ENCODE results near the gene MARCHF10. TPM values are rescaled to one million over a fixed set of nuclear protein-coding genes. Genes with fewer than 3 reads are reported as not detected.

Gene MARCHF10
- total RNA-seq, 2 experiments from 2014 or later, result not detected

GRCh38 chr17:62681939-62682381 lies 126.2 kb downstream of the MARCHF10 start:
- no peaks in the 10 kb centered on the region for H3K9me3 Mint-ChIP-seq
- peaks cover 5% of the 10 kb centered on the region for H3K36me3 Mint-ChIP-seq
- H3K27ac Mint-ChIP-seq, result no peak overlapping the region
- no peak overlapping the region for H3K4me3 Mint-ChIP-seq
- H3K27me3 Mint-ChIP-seq, result no peaks in the 10 kb centered on the region
- no peak for DNase-seq
- peaks cover 2% of the 10 kb centered on the region for H3K4me1 Mint-ChIP-seq

- Mint-ChIP-seq H3K27ac (no peak overlapping the region), H3K4me3 (no peak overlapping the region), H3K4me1 (peaks cover 2% of the 10 kb centered on the region), H3K27me3 (no peaks in the 10 kb centered on the region), H3K9me3 (no peaks in the 10 kb centered on the region), H3K36me3 (peaks cover under 1% of the 10 kb centered on the region)
- no peak for DNase-seq
These were observed 126.8 kb downstream of the MARCHF10 start for GRCh38 chr17:62681061-62681938.

GRCh38 chr17:62680541-62681052 lies 127.5 kb downstream of the MARCHF10 start:
- Mint-ChIP-seq H3K36me3 (no peaks in the 10 kb centered on the region), H3K27ac (no peak overlapping the region), H3K4me1 (peaks cover 2% of the 10 kb centered on the region), H3K9me3 (no peaks in the 10 kb centered on the region), H3K27me3 (no peaks in the 10 kb centered on the region), H3K4me3 (no peak overlapping the region)
- no peak for DNase-seq

DNA sequence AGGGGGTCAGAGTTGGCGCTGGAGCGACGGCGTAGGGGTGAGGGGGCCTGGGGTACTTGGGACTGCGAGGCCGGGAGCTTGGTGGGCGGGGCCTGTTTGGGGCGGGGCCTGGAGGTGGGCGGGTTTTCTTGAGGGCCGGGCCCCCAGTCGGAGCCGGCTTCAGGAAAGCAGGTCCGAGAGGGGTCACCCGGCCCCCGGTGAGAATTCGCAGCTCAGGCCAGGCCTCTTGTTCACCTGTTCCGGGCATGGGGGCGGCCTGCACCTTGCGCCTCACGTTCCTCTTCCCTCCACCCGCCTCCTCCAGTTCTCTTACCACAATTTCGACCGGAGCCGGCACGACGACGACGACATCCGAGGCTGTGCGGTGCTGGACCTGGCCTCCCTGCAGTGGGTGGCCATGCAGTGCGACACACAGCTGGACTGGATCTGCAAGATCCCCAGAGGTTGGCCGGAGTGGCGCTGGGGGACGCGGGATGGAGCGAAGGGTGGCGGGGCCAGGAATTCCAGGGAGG lies 128.2 kb downstream of the MARCHF10 start:
- no peak for DNase-seq
- Mint-ChIP-seq H3K9me3 (no peaks in the 10 kb centered on the region), H3K4me3 (no peak overlapping the region), H3K27me3 (no peaks in the 10 kb centered on the region), H3K27ac (no peak overlapping the region), H3K36me3 (no peaks in the 10 kb centered on the region), H3K4me1 (no peaks in the 10 kb centered on the region)

- no peak for DNase-seq
- H3K36me3 Mint-ChIP-seq, result no peaks in the 10 kb centered on the region
- no peak overlapping the region for H3K27ac Mint-ChIP-seq
- no peaks in the 10 kb centered on the region for H3K9me3 Mint-ChIP-seq
- no peaks in the 10 kb centered on the region for H3K4me1 Mint-ChIP-seq
- H3K27me3 Mint-ChIP-seq, result no peaks in the 10 kb centered on the region
- no peak overlapping the region for H3K4me3 Mint-ChIP-seq
These were observed 129.7 kb downstream of the MARCHF10 start for GRCh38 chr17:62678214-62678919.

DNA sequence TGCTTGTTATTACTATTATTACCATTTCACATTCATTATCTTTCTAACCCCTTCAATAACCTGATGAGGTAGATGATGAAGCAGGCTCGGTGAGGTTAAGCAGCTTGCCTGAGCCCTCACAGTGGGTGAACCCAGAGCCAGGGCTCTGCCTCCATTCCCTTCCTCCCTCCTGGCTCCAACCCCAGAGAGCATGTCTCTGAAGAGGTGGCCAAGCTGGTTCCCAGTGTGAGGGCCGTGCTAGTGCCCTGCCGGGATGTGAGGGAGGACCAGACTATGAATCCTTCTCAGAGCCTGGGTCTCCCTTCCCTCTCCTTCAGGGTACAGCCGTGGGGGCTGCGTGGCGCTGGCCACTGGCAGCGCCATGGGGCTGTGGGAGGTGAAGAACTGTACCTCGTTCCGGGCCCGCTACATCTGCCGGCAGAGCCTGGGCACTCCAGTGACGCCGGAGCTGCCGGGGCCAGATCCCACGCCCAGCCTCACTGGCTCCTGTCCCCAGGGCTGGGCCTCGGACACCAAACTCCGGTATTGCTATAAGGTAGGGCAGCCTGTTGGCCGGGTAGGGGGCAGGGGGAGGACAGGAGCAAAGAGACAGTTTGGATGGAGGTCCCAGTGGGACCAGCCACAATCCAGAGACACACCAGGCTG lies 131.0 kb downstream of the MARCHF10 start:
- DNase-seq, result no peak
- no peaks in the 10 kb centered on the region for H3K9me3 Mint-ChIP-seq
- H3K36me3 Mint-ChIP-seq, result no peaks in the 10 kb centered on the region
- no peak overlapping the region for H3K27ac Mint-ChIP-seq
- no peaks in the 10 kb centered on the region for H3K27me3 Mint-ChIP-seq
- peaks cover 2% of the 10 kb centered on the region for H3K4me1 Mint-ChIP-seq
- H3K4me3 Mint-ChIP-seq, result no peak overlapping the region

GRCh38 chr17:62676231-62676943 lies 131.7 kb downstream of the MARCHF10 start:
- no peaks in the 10 kb centered on the region for H3K27me3 Mint-ChIP-seq
- no peak for DNase-seq
- H3K36me3 Mint-ChIP-seq, result no peaks in the 10 kb centered on the region
- no peak overlapping the region for H3K4me3 Mint-ChIP-seq
- H3K4me1 Mint-ChIP-seq, result peaks cover 2% of the 10 kb centered on the region
- H3K27ac Mint-ChIP-seq, result no peak overlapping the region
- H3K9me3 Mint-ChIP-seq, result no peaks in the 10 kb centered on the region

DNA sequence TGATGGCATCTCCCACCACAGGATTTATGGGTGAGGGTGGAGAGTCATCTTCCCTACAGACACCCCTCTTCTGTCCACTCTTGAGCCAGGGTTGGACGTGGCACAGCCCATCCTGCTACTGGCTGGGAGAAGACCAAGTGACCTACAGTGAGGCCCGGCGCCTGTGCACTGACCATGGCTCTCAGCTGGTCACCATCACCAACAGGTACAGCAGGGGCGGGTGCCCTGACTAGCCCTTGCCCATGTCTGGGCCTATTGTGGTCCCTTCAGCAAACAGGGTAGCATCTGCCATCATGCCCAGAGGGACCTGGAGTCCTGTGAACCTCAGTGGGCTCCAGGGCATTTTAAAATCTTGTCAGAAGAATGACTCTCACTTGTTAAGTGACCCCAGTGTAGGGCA lies 132.4 kb downstream of the MARCHF10 start:
- Mint-ChIP-seq H3K36me3 (no peaks in the 10 kb centered on the region), H3K9me3 (no peaks in the 10 kb centered on the region), H3K27me3 (no peaks in the 10 kb centered on the region), H3K4me3 (no peak overlapping the region), H3K27ac (no peak overlapping the region), H3K4me1 (peaks cover 2% of the 10 kb centered on the region)
- DNase-seq, result no peak

GRCh38 chr17:62675260-62675659 lies 132.9 kb downstream of the MARCHF10 start:
- H3K4me1 Mint-ChIP-seq, result peaks cover 2% of the 10 kb centered on the region
- H3K4me3 Mint-ChIP-seq, result no peak overlapping the region
- DNase-seq, result no peak
- no peaks in the 10 kb centered on the region for H3K36me3 Mint-ChIP-seq
- no peak overlapping the region for H3K27ac Mint-ChIP-seq
- no peaks in the 10 kb centered on the region for H3K9me3 Mint-ChIP-seq
- H3K27me3 Mint-ChIP-seq, result no peaks in the 10 kb centered on the region

DNA sequence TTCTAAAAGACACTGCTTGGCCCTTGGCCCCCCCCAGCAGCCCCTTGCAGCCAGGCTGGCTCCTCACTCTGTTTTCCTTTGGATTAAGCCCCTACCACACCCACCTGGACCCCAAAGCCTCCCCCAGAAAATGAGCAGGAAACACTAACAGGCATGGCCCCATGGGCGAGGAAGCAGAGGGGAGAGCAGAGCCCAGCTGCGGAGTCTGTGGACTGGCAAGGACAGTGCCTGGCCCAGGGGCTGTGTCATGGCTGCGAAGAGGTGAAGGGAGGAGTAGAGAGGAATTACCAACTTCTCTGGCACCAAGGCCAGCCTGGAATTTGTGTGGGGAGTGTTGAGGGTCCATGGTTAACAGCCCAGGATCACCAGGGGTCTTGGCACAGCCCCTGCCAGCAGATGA lies 133.3 kb downstream of the MARCHF10 start:
- Mint-ChIP-seq H3K27ac (no peak overlapping the region), H3K36me3 (no peaks in the 10 kb centered on the region), H3K9me3 (no peaks in the 10 kb centered on the region), H3K4me3 (no peak overlapping the region), H3K4me1 (peaks cover 2% of the 10 kb centered on the region), H3K27me3 (no peaks in the 10 kb centered on the region)
- no peak for DNase-seq

DNA sequence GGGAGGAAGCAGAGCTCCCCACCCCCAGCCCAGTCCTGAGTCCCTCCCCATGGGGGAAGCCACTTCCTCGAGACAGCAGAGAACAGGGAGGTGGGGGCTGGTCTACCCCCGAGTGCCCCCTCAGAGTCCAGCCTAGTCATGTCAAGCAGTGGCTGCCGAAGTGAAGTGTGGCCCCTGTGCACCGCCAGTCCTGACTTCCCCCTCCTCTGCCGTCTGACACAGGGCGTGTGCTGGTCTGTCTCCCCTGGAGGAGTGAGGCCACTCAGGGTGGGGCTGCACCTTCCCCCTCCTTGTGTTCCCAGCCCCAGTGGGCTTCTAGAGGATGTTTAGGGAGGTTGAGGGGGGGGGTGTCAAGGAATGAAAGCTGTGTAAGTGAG lies 133.8 kb downstream of the MARCHF10 start:
- no peaks in the 10 kb centered on the region for H3K27me3 Mint-ChIP-seq
- H3K4me3 Mint-ChIP-seq, result no peak overlapping the region
- H3K4me1 Mint-ChIP-seq, result peaks cover 2% of the 10 kb centered on the region
- no peak for DNase-seq
- H3K27ac Mint-ChIP-seq, result no peak overlapping the region
- no peaks in the 10 kb centered on the region for H3K36me3 Mint-ChIP-seq
- H3K9me3 Mint-ChIP-seq, result no peaks in the 10 kb centered on the region

DNA sequence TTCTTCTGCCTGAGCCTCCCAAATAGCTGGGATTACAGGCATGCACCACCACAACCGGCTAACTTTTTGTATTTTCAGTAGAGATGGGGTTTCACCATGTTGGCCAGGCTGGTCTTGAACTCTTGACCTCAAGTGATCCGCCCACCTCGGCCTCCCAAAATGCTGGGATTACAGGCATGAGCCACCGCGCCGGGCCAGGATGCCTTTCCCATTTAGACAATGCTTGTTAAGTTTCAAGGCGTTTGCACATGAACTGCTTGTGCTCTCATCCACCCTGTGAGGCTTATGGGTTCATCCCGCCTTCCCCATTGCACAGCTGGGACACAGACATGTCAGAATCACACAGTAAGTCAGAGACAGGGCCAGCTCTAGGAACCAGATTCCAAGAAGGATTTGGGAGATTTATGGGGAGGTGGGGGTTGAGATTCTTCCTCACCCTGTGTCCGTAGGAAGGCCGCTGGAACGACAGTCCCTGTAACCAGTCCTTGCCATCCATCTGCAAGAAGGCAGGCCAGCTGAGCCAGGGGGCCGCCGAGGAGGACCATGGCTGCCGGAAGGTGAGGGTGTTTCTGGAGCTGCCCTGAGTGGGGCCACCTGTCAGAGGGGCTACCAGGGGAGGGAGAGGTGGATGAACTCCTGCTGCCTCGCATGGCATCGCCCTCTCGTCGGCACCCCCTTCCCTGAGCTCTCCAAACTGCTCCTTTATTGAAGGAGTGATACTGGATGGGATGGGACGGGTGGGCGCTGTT lies 134.3 kb downstream of the MARCHF10 start:
- Mint-ChIP-seq H3K4me1 (peaks cover 2% of the 10 kb centered on the region), H3K4me3 (no peak overlapping the region), H3K27me3 (no peaks in the 10 kb centered on the region), H3K36me3 (no peaks in the 10 kb centered on the region), H3K27ac (no peak overlapping the region), H3K9me3 (no peaks in the 10 kb centered on the region)
- DNase-seq, result no peak

- no peak for DNase-seq
- H3K36me3 Mint-ChIP-seq, result no peaks in the 10 kb centered on the region
- H3K4me3 Mint-ChIP-seq, result no peak overlapping the region
- H3K27me3 Mint-ChIP-seq, result no peaks in the 10 kb centered on the region
- H3K27ac Mint-ChIP-seq, result no peak overlapping the region
- peaks cover 7% of the 10 kb centered on the region for H3K4me1 Mint-ChIP-seq
- H3K9me3 Mint-ChIP-seq, result no peaks in the 10 kb centered on the region
These were observed 135.2 kb downstream of the MARCHF10 start for GRCh38 chr17:62672957-62673356.

DNA sequence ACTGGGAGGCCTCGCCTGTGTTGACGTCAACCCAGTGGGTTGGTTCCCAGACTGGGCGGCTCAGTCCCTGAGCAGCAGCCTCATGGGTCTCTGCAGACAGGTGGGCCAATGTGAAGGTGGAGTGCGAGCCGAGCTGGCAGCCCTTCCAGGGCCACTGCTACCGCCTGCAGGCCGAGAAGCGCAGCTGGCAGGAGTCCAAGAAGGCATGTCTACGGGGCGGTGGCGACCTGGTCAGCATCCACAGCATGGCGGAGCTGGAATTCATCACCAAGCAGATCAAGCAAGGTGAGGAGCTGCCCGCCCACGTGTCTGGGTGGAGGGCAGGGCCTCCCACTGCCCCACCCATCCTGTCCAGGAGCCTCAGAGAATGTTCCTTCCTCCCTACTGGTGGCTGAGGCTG lies 136.6 kb downstream of the MARCHF10 start:
- Mint-ChIP-seq H3K4me3 (no peak overlapping the region), H3K9me3 (no peaks in the 10 kb centered on the region), H3K27ac (no peak overlapping the region), H3K4me1 (peaks cover 9% of the 10 kb centered on the region), H3K36me3 (no peaks in the 10 kb centered on the region), H3K27me3 (no peaks in the 10 kb centered on the region)
- DNase-seq, result no peak
